ENCODE results near the gene GINS2. TPM values are rescaled to one million over a fixed set of nuclear protein-coding genes. Genes with fewer than 3 reads are reported as not detected.

GINS2 gene
- total RNA-seq, 4 donors from 2014 or later = 1.8 to 2.5 (median 1.9) TPM; not detected in 1

- H3K27me3 ChIP-seq = no peaks in the 10 kb centered on the region
- no peak overlapping the region for H3K4me3 ChIP-seq
- peaks cover 11% of the 10 kb centered on the region for H3K36me3 ChIP-seq
- peaks cover 54% of the 10 kb centered on the region for H3K4me1 ChIP-seq
- DNase-seq (ENCODE audit: low spot score in 2 of 2) = no peak
- no peaks in the 10 kb centered on the region for H3K9me3 ChIP-seq
- 55% methylated on average over 9 of the region's 26 CpGs for WGBS
- H3K27ac ChIP-seq = no peak overlapping the region
- no peak for TF ChIP-seq EP300 (IDR thresholded peaks at IDR 0.05)
- no peak for TF ChIP-seq CTCF (IDR thresholded peaks at IDR 0.05)
- TF ChIP-seq POLR2AphosphoS5 (IDR thresholded peaks at IDR 0.05) = no peak
- no peak for TF ChIP-seq POLR2A (IDR thresholded peaks at IDR 0.05)
Measured at GRCh38 chr16:85635545-85636140, 53.1 kb downstream of the GINS2 start.

- Histone ChIP-seq H3K9me3 (no peaks in the 10 kb centered on the region), H3K27ac (no peak overlapping the region), H3K36me3 (peaks cover 7% of the 10 kb centered on the region), H3K4me1 (peaks cover 47% of the 10 kb centered on the region), H3K27me3 (no peaks in the 10 kb centered on the region), H3K4me3 (no peak overlapping the region)
- DNase-seq (ENCODE audit: low spot score in 2 of 2) = no peak
- 90% methylated on average over 7 of the region's 24 CpGs for WGBS
- no peak for TF ChIP-seq CTCF (IDR thresholded peaks at IDR 0.05)
- TF ChIP-seq EP300 (IDR thresholded peaks at IDR 0.05) = no peak
- no peak for TF ChIP-seq POLR2A (IDR thresholded peaks at IDR 0.05)
- TF ChIP-seq POLR2AphosphoS5 (IDR thresholded peaks at IDR 0.05) = no peak
Measured at GRCh38 chr16:85634747-85635544, 53.8 kb downstream of the GINS2 start.

- TF ChIP-seq CTCF (IDR thresholded peaks at IDR 0.05) = no peak
- TF ChIP-seq EP300 (IDR thresholded peaks at IDR 0.05) = no peak
- no peak for TF ChIP-seq POLR2A (IDR thresholded peaks at IDR 0.05)
- Histone ChIP-seq H3K27me3 (no peaks in the 10 kb centered on the region), H3K4me3 (no peak overlapping the region), H3K36me3 (peaks cover 7% of the 10 kb centered on the region), H3K27ac (no peak overlapping the region), H3K9me3 (no peaks in the 10 kb centered on the region), H3K4me1 (peaks cover 36% of the 10 kb centered on the region)
- no peak for DNase-seq (ENCODE audit: low spot score in 2 of 2)
- WGBS = 94% methylated on average over 19 of the region's 35 CpGs
Measured at GRCh38 chr16:85633888-85634287, 54.9 kb downstream of the GINS2 start.

GRCh38 chr16:85633438-85633743 is 55.4 kb downstream of the GINS2 start:
- H3K4me3 ChIP-seq = no peak overlapping the region
- DNase-seq (ENCODE audit: low spot score in 2 of 2) = no peak
- no CpG with 5 or more reads among the region's 15 CpGs for WGBS
- peaks cover 31% of the 10 kb centered on the region for H3K4me1 ChIP-seq
- H3K27me3 ChIP-seq = no peaks in the 10 kb centered on the region
- H3K27ac ChIP-seq = no peak overlapping the region
- TF ChIP-seq CTCF (IDR thresholded peaks at IDR 0.05) = no peak
- TF ChIP-seq POLR2A (IDR thresholded peaks at IDR 0.05) = no peak
- TF ChIP-seq POLR2AphosphoS5 (IDR thresholded peaks at IDR 0.05) = no peak
- no peak for TF ChIP-seq EP300 (IDR thresholded peaks at IDR 0.05)
- peaks cover 7% of the 10 kb centered on the region for H3K36me3 ChIP-seq
- H3K9me3 ChIP-seq = no peaks in the 10 kb centered on the region

- no peaks in the 10 kb centered on the region for H3K9me3 ChIP-seq
- TF ChIP-seq CTCF (IDR thresholded peaks at IDR 0.05) (no peak), POLR2A (IDR thresholded peaks at IDR 0.05) (no peak), POLR2AphosphoS5 (IDR thresholded peaks at IDR 0.05) (no peak), EP300 (IDR thresholded peaks at IDR 0.05) (no peak)
- WGBS = 89% methylated on average over 27 of the region's 35 CpGs
- DNase-seq (ENCODE audit: low spot score in 2 of 2) = no peak
- H3K36me3 ChIP-seq = peaks cover 7% of the 10 kb centered on the region
- H3K4me1 ChIP-seq = peaks cover 32% of the 10 kb centered on the region
- H3K4me3 ChIP-seq = no peak overlapping the region
- H3K27ac ChIP-seq = no peak overlapping the region
- H3K27me3 ChIP-seq = no peaks in the 10 kb centered on the region
Measured at GRCh38 chr16:85632709-85633437, 55.9 kb downstream of the GINS2 start.

All from suprapubic skin (tissue), 4 donors.